HTERT RPE-1 (cell line): ENCODE data around the gene OR10A6.

Source experiments
- in situ Hi-C: fragments of 300-500 bp; cut with MboI; formaldehyde crosslinking; loops from 4 replicates; pipeline ENCODE4 v1.14.3; 2020; ENCODE audit warnings: low sequenced_read_pairs

OR10A6 gene

DNA sequence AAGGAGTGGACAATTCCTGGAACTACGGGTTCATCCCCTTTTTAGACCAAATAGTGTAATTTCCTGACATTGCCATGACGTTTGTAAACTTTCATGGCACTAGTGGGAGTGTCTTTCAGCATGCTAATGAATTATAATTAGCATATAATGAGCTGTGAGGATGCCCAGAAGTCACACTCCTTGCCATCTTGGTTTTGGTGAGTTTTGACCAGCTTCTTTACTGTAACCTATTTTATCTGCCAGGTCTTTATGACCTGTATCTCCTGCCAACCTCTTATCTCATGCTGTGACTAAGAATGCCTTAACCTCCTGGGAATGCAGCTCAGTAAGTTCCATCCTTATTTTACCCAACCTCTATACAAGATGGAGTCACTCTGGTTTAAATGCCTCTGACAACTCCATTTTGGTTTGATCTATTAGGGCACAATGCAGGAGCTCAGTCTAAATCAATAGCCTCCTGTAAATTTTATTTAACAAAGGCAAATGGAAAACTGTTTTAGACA is 20.7 kb downstream of the OR10A6 start:
- in situ Hi-C loops = no loop called here

- in situ Hi-C loops = no loop called here
Measured at GRCh38 chr11:7909585-7910285, 21.3 kb downstream of the OR10A6 start.

DNA sequence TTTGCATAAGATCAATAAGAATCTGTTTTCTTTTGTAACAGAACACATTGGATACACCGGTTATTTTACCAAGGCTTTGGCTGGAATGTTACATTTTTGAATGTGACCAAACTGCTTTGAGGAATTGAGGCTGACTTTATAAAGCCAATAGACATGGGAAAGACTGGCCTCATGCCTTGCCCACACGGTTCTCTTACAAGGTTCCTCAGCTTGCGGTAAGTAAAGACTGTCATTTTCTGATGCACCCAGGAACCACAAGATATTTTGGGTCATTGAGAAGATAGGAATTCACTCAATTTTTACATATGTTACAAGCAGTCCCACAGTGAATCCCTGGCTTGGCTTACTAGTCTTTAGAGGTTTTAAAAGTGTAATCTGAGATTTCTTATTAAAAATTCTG is 23.9 kb downstream of the OR10A6 start:
- in situ Hi-C loops = no loop called here

- in situ Hi-C loops = no loop called here
Measured at GRCh38 chr11:7906481-7906880, 24.6 kb downstream of the OR10A6 start.

DNA sequence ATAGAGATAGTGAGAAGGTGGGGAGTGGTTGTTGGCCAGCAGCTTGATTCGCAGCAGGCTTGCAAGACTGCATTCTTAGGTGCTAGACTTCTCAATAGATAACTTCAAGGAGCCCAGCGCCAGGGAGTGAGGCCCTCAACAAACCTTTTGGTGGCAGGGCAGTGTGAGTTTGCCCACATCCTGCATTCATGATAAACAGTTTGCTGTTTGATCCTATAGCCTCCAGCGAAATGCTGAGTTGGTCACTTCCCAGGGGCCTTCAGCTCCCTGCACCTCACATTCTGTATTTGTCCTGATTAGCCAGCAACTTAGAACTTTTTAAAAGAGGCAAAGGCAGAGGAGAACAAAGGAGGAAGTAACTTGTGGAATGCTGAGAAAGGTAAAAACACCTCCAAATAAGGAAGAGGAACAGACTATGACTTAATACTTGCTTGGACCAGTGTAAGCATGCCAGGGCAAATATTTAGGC is 25.1 kb downstream of the OR10A6 start:
- in situ Hi-C loops = no loop called here

DNA sequence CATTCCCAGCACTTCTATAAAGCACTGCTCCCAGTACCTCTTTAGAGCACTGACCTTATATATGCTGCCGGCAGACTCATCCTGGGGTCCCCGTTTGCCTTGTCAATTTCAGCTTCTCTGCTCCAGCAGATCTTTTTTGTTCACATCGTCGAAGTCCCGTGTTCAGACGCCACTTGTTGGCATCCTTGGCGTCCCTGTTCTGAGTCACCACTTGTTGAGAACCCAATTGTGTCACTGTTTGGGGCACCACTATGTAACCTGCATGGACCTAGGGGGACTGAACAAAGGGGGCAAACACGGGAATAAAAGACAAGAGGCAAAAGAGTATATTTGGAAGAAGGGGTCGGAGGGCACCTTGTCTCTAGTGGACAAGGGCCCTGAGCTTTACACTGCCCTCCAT is 25.5 kb downstream of the OR10A6 start:
- in situ Hi-C loops = no loop called here

DNA sequence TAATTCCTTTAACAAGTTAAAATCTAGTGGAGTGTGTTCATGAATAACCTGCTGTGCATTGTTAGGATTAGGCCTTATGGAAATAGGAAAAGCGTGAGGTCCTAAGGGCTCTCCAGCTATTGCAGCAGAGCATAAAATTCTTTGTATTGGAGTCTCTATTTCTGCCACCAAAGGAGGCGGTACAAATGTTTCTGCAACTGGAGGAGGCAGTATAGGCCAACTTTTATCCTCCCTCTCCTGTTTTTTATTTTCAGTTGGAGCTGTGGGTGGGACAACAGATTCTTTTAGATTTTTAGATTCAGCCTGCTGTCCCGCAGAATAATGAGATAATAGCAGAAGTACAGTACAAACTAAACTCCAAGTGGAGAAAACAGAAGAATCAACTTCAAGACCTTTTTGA is 26.2 kb downstream of the OR10A6 start:
- in situ Hi-C loops = no loop called here

DNA sequence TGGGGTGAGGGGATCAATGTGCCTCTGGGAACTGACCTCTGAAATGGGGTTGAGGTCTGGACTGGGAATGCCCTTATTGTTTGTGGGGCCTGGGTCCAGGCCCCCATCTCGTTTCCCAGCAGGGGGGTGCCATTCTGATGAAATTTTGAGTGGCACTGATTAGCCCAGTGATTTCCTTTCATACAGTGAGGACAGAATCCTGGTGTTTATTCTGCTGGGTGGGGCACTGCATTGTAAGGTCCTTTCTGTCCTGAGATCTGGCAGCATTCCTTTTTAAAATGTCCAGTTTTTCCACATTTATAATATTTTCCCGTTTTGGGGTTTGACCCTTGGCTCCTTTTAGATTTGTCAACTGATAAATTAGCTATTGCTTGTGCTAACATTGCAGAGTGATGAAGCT is 27.1 kb downstream of the OR10A6 start:
- in situ Hi-C loops = no loop called here

GRCh38 chr11:7901319-7901854 is 29.7 kb downstream of the OR10A6 start:
- in situ Hi-C loops = no loop called here

DNA sequence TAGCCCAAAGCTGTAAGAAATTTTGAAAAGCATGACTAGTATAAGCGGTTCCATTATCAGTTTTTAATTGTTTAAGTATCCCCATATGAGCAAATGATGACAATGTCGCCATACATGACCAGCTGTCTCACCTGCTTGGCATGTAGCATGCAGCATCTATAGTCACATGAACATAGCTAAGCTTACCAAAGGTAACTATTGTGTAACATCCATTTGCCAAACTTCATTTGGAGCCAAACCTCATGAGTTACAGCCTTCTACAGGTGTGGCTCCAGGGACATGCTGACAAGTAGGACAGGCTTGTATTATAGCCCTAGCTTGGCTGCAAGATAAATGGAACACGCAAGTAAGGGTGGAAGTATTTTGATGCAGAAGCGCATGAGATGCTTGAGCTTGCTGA is 30.4 kb downstream of the OR10A6 start:
- in situ Hi-C loops = no loop called here

- in situ Hi-C loops = no loop called here
Measured at GRCh38 chr11:7899418-7899817, 31.6 kb downstream of the OR10A6 start.

DNA sequence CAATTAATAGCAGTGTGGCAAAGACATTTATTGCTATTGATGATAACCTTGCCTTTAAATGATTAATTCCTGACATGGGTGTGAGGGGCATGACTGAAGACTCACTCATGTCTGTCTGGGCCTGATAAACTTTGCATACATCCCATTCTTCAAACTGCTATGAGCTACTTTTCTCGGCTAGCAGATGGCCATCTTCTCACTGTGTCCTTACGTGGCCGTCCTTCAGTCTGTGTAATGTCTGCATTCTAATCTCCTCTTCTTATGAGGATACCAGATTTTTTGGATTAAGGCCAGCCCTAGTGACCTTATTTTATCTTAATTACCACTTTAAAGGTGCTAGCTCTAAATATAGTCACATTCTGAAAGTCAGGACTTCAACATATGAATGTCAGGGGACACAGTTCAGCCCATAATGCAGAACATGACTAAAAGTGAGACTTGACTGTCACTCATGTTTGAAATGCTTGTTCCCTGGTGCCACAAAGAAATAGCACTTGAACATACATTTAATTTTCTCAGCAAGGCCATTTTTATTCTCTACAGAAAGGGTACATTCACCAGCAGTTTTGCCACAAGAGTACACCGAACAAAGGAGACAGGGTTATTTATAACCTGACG is 32.3 kb downstream of the OR10A6 start:
- in situ Hi-C loops = no loop called here

DNA sequence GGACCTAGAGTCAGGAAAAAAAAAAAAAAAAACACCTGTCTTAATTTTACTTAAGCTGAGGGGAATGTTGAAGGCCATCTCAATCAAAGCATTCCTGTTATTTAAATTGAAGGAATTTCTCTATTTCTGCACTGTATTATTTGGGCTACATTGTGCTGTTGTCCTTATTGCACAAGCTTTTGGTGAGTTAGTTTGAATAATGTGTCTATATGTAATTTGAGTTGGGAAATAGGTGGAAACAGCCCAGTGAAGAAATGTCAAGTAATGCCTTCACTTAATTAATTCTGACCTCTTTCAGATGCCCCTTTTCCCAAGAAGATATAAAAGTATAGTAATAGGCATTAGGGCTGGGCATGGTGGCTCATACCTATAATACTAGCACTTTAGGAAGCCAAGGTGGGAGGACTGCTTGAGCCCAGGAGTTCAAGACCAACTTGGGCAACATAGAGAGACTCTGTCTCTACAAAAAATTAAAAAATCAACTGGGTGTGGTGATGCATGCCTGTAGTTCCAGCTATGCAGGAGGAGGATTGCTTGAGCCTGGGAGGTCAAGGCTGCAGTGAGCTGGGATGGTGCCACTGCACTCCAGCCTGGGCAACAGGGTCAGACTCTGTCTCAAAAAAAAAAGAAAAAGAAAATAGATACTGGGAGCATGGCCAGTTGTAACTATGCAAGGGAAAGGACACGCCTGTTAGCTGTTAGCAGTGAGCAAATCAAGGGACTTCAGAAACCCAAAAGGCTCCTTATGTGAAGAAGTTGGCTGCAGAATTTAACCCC is 34.9 kb downstream of the OR10A6 start:
- in situ Hi-C loops = no loop called here

DNA sequence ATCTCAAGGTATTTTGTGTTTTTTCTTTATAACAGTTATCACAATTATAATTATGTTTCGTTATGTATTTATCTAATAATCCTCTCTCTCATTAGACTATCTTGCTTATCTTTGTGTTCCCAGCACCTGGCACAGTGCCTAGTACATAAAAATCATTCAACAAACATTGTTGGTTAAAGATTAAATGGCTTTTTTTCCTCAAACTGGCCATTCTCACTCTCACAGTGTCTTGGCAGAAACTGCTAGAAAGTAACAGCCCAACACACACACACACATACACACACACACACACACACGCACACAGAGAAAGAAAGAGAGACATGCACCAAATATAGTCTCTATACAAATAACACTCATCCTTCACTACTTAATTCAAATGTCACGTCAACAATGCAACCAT is 36.8 kb downstream of the OR10A6 start:
- in situ Hi-C loops = no loop called here

GRCh38 chr11:7893796-7894195 is 37.3 kb downstream of the OR10A6 start:
- in situ Hi-C loops = no loop called here

DNA sequence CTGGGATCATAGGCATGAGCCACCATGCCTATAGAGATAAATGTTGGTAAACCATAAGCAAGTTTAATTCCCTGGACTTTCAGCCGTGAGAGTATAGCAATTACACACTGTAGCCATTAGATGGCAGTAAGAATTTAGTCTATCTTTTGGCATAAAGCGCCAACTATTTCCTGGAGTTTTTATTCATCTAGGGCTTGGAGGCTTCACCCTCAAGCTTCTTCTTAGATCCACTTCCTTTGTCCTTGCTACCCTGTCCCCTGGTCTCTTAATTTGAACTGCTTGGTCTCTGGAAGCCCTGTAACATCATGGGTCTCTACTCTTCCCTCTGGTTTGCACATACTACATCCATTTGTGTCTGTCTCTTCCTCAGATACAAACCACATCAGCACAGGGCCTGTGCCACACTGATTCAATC is 38.2 kb downstream of the OR10A6 start:
- in situ Hi-C loops = no loop called here

DNA sequence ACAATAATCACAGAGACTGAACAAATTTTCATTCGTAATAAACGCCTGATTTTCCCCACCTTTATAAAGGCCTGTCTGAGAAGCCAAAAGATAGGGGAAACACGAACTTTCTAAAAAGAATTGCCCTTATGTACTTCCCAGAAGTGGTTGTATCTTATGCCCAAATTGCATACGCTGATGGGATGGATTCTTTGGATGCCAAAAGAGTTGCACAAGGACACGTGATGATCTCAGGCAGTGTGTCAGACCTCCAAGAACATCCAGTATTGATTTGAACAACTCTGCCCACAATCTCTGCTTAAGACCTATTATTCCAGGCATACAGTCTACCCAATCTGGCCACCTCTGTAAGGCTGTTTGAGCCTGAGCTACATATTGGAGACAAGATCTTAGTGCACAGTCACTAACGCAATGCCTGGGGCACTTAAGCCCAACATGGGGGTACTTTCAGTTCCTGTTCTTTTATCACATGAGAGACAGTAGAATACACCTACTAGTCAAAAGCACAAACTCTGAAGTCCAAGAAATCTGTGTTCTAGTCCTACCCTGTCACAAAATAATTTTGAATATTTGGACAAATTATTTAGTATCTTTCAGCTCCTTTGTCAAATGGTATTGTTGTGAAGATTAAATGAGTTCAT is 38.9 kb downstream of the OR10A6 start:
- in situ Hi-C loops = no loop called here

DNA sequence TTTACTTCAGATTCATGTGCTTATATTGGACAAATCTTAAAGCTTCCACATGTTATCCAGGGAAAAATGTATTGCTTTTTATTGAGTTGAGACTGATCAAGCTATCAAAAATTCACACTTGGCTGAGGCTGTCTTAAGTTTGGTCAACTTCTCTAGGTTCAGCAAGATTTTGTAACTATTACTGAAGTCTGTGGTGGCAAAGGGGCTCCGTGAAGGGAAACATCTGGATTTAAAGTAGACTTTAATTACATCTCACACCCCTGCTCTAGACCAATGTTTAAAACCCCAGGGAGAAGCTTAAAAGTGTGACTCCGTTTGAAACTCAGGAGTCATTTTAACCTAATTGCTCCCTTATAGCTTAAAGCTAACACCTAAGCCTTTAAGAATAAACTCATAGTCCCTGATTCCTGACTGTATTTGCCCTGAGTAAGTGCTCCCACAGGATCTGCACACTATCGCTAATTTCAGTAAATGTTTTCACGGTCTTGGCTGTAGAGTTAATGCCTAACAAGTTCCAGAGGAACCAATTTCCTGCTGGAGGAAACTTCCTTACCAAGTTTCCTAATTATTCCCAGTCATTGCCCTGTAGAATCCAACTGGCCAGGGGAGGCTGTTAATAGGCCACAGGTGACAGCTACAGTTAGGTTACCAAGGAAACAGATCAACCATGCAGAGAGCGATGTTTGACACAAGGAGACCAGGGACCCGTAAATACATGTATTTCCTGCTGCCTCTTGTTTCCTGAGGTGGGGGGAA is 40.5 kb downstream of the OR10A6 start:
- in situ Hi-C loops = no loop called here

GRCh38 chr11:7889985-7890384 is 41.1 kb downstream of the OR10A6 start:
- in situ Hi-C loops = no loop called here

- in situ Hi-C loops = no loop called here
Measured at GRCh38 chr11:7882860-7883259, 48.2 kb downstream of the OR10A6 start.
